NT2/D1 (cell line): Measurements from ENCODE around the gene ARPIN.
"Not testable (repeated sequence)": the region's sequence is repeated elsewhere in the genome, so short reads cannot be mapped to it uniquely, and the experiment has no call there.

Experiments
- DNase-seq: peaks from one replicate; pipeline ENCODE4 v3.0.0-alpha.2; 2011; ENCODE audit warnings: low read depth, low spot score
- H3K27me3 ChIP-seq: 2 replicates; pipeline ENCODE4 v1.6.0; 2011; ENCODE audit warnings: mild to moderate bottlenecking; ENCODE audit not compliant: insufficient read length, insufficient read depth
- H3K36me3 ChIP-seq: 2 replicates; pipeline ENCODE4 v1.6.1; 2011; ENCODE audit warnings: mild to moderate bottlenecking, low read length, mixed read lengths; ENCODE audit not compliant: insufficient read depth, insufficient read length
- H3K4me1 ChIP-seq: 2 replicates; pipeline ENCODE4 v1.5.1; 2011; ENCODE audit not compliant: insufficient read depth, insufficient read length
- H3K4me3 ChIP-seq: 2 replicates; pipeline ENCODE4 v1.5.1; 2011; ENCODE audit warnings: low read depth; ENCODE audit not compliant: insufficient read length
- H3K9ac ChIP-seq: 2 replicates; pipeline ENCODE4 v1.6.0; 2011; ENCODE audit warnings: low read depth; ENCODE audit not compliant: insufficient read length
- H3K9me3 ChIP-seq: 2 replicates; pipeline ENCODE4 v1.5.1; 2011; ENCODE audit warnings: mild to moderate bottlenecking, low read length; ENCODE audit not compliant: insufficient read depth
- SUZ12 ChIP-seq: IDR thresholded peaks from 2 replicates; pipeline ENCODE4 v1.6.1; 2011; ENCODE audit not compliant: insufficient read length, insufficient read depth; ENCODE audit errors: extremely low read depth
- YY1 ChIP-seq: IDR thresholded peaks from 2 replicates; pipeline ENCODE4 v1.6.1; 2011; ENCODE audit not compliant: insufficient read length, insufficient read depth
- ZNF274 ChIP-seq: IDR thresholded peaks from 2 replicates; pipeline ENCODE4 v1.6.1; 2011; ENCODE audit warnings: mild to moderate bottlenecking, low read depth, low read length

The ARPIN gene

GRCh38 chr15:89939910-89940309 is 27.2 kb upstream of the ARPIN start:
- no peak for DNase-seq
- Histone ChIP-seq H3K9me3 (no peaks in the 10 kb centered on the region), H3K27me3 (no peaks in the 10 kb centered on the region), H3K4me1 (no peaks in the 10 kb centered on the region), H3K4me3 (no peak overlapping the region), H3K36me3 (no peaks in the 10 kb centered on the region), H3K9ac (no peak overlapping the region)
- TF ChIP-seq ZNF274: no peak

GRCh38 chr15:89939377-89939776 is 26.6 kb upstream of the ARPIN start:
- H3K36me3 ChIP-seq, H3K4me3 ChIP-seq, H3K9ac ChIP-seq, H3K4me1 ChIP-seq, DNase-seq, H3K9me3 ChIP-seq, H3K27me3 ChIP-seq: not testable (repeated sequence)

DNA sequence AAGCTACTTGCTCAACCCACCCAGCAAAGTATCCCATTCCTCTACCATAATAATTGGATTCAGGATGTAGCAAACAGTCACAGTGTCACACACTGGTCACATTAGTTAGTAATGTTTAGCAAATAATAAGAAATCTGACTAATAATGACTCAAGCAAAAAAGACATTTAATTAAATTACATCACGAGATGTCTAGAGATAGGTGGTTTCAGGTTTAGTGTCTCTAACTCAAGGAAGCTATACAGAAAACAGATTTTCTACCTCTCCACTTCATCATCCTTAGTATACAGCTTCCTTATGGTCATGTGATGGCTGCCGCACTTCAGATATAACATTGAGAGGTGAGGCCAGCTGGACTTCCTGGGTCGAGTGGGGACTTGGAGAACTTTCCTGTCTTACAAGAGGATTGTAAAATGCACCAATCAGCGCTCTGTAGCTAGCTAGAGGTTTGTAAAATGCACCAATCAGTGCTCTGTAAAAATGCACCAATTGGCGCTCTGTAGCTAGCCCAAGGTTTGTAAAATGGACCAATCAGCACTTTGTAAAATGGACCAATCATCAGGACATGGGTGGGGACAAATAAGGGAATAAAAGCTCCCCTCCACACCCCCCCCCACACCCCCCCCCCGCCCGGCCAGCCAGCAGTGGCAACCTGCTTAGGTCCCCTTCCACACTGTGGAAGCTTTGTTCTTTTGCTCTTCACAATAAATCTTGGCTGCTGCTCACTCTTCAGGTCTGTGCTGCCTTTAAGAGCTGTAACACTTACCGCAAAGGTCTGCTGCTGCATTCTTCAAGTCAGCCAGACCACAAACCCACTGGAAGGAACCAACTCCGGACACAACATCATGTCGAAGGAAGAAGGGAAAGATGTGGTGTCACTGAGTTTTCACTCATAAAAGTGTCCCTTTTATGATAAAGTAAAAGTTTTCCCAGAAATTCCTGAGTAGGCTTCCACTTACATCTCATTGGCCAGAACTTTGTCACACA is 24.9 kb upstream of the ARPIN start:
- TF ChIP-seq ZNF274 (no peak), SUZ12 (no peak), YY1 (no peak)
- no peak for DNase-seq
- H3K36me3 ChIP-seq: no peaks in the 10 kb centered on the region
- H3K4me3 ChIP-seq: no peak overlapping the region
- no peaks in the 10 kb centered on the region for H3K27me3 ChIP-seq
- peaks cover 3% of the 10 kb centered on the region for H3K4me1 ChIP-seq
- no peaks in the 10 kb centered on the region for H3K9me3 ChIP-seq
- no peak overlapping the region for H3K9ac ChIP-seq

GRCh38 chr15:89936786-89937265 is 24.1 kb upstream of the ARPIN start:
- Histone ChIP-seq H3K4me3 (no peak overlapping the region), H3K27me3 (no peaks in the 10 kb centered on the region), H3K9me3 (no peaks in the 10 kb centered on the region), H3K4me1 (peaks cover 3% of the 10 kb centered on the region), H3K36me3 (no peaks in the 10 kb centered on the region), H3K9ac (no peak overlapping the region)
- no peak for TF ChIP-seq YY1
- no peak for TF ChIP-seq SUZ12
- TF ChIP-seq ZNF274: no peak
- no peak for DNase-seq

DNA sequence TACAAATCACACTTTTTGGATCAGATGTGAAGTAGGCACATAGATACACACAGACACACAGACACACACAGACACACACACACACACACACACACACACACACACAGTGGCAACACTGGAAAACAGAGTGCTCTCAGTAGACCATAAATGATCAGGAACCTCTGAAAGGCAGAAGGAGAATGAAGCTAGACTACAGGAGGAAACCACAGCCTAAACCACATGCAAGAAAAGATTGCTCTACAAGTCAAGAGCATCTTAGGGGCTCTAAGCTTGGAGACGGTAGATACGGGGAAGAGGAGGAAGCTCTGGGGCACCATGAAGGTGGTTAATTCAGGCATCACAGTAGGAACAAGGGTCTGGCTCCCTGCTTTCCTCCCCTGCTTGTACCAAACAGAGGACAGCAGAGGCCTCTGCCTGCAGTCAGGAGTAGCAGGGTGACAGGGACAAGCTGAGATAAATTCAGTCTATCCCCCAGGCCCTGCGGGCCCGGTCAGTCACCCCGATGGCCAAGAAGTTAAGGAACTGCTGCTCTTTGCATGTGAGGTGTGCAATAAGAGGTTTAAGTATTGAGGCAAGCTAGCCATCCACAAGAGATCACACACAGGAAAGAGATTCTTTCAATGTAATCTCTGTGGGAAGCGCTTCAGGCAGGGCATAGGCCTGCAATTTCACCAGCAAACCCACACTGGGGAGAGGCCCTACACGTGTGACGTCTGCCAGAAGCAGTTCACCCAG is 23.5 kb upstream of the ARPIN start:
- Histone ChIP-seq H3K4me1 (peaks cover 3% of the 10 kb centered on the region), H3K4me3 (no peak overlapping the region), H3K27me3 (no peaks in the 10 kb centered on the region), H3K9ac (no peak overlapping the region), H3K9me3 (no peaks in the 10 kb centered on the region), H3K36me3 (no peaks in the 10 kb centered on the region)
- TF ChIP-seq ZNF274 (no peak), YY1 (no peak), SUZ12 (no peak)
- DNase-seq: no peak

GRCh38 chr15:89932880-89933279 is 20.1 kb upstream of the ARPIN start:
- no peak overlapping the region for H3K4me3 ChIP-seq
- peaks cover 3% of the 10 kb centered on the region for H3K4me1 ChIP-seq
- no peaks in the 10 kb centered on the region for H3K9me3 ChIP-seq
- H3K27me3 ChIP-seq: no peaks in the 10 kb centered on the region
- TF ChIP-seq YY1 (no peak), SUZ12 (no peak), ZNF274 (no peak)
- H3K36me3 ChIP-seq: no peaks in the 10 kb centered on the region
- no peak overlapping the region for H3K9ac ChIP-seq
- DNase-seq: no peak

DNA sequence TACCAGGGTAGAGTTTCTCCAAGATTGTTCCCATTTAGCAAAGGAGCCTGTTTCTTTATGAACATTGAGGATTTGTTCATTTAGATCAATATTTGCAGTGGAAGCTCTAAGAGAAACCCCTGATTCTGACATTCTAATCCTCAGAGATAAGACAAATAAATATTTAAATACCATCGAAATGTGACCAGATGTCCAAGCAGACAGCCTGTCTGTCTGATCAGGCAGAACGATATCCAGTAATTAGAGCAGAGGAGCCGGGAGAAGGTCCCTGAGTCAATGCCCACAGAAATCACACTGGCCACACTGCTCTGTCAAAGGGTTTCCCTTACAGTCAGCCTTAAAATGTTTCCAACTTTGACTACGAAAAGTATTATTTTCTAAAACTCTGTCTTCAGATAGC is 15.7 kb upstream of the ARPIN start:
- Histone ChIP-seq H3K9me3 (no peaks in the 10 kb centered on the region), H3K4me3 (no peak overlapping the region), H3K4me1 (peaks cover 1% of the 10 kb centered on the region), H3K9ac (no peak overlapping the region), H3K36me3 (no peaks in the 10 kb centered on the region), H3K27me3 (no peaks in the 10 kb centered on the region)
- TF ChIP-seq YY1: no peak
- no peak for TF ChIP-seq ZNF274
- no peak for TF ChIP-seq SUZ12
- DNase-seq: no peak
